ENCODE measurements around the gene ZDHHC18.
"Not testable (repeated sequence)": the region's sequence is repeated elsewhere in the genome, so short reads cannot be mapped to it uniquely, and the experiment has no call there.

ZDHHC18 gene

DNA sequence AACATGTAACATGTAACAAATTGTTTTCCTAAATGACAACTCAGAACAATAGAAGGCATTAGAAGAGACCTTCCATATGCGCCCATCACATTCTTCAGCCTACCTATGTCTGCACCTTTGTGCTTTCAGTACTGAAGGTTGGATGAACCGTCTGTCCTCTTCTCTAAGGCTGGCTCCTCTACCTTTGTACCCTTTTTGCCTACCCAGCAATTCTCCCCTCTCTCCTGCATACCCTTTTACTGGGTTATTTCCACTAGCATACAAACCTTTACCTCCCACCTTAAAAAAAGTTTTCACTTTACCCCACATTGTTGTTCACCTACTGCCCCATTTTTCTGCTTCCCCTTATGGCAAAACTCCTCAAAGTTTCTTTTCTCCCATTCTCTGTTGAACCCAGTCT, 33.6 kb upstream of the ZDHHC18 start:
- DNase-seq = no peak

GRCh38 chr1:26794391-26794790, 32.1 kb upstream of the ZDHHC18 start:
- no peak for DNase-seq

- no peak for DNase-seq
Observed at GRCh38 chr1:26797627-26798026, 28.9 kb upstream of the ZDHHC18 start.

GRCh38 chr1:26799479-26800142, 26.9 kb upstream of the ZDHHC18 start:
- DNase-seq = peak; percentile 40

- not testable (repeated sequence) for DNase-seq
Observed at GRCh38 chr1:26803932-26804331, 22.6 kb upstream of the ZDHHC18 start.

- DNase-seq = not testable (repeated sequence)
Observed at GRCh38 chr1:26810105-26810504, 16.4 kb upstream of the ZDHHC18 start.

- no peak for DNase-seq
Observed at GRCh38 chr1:26811057-26811456, 15.4 kb upstream of the ZDHHC18 start.

- no peak for DNase-seq
Observed at GRCh38 chr1:26811708-26812107, 14.8 kb upstream of the ZDHHC18 start.

GRCh38 chr1:26814377-26814776, 12.1 kb upstream of the ZDHHC18 start:
- DNase-seq = no peak

DNA sequence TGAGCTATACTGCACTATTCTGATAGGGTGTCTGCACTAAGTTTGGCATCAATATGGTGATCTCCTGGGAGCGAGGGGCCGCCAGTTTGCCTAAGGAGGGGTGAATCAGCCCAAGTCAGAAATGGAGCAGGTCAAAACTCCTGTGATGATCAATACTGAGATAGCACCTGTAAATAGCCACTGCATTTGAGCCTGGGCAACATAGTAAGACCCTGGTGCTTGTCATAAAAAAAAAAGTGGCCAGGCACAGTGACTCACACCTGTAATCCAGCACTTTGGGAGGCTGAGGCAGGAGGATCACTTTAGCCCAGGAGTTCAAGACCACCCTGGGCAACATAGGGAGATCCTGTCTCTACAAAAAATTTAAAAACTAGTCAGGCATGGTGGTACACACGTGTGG, 11.6 kb upstream of the ZDHHC18 start:
- DNase-seq = no peak

DNA sequence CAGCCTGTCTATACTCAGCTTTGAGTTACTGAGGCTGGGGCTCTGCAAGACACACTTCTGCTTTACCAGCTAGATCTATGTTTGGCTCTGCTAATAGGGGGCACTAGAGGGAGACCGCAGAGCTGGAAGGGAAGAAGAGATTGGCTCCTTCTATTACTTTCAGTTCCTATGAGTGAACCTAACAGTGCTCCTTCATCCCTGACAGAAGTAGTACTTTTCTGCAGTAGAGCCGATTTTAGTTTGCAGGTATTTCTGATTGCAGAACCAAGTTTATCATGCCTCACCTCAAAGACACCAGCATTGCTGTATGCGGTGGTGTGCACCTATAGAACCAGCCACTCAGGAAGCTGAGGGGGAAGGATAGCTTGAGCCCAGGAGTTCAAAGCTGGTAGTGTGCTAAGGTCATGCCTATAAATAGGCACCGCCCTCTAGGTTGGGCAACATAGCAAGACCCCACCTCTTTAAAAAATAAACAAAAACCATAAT, 5.7 kb upstream of the ZDHHC18 start:
- no peak for DNase-seq

DNA sequence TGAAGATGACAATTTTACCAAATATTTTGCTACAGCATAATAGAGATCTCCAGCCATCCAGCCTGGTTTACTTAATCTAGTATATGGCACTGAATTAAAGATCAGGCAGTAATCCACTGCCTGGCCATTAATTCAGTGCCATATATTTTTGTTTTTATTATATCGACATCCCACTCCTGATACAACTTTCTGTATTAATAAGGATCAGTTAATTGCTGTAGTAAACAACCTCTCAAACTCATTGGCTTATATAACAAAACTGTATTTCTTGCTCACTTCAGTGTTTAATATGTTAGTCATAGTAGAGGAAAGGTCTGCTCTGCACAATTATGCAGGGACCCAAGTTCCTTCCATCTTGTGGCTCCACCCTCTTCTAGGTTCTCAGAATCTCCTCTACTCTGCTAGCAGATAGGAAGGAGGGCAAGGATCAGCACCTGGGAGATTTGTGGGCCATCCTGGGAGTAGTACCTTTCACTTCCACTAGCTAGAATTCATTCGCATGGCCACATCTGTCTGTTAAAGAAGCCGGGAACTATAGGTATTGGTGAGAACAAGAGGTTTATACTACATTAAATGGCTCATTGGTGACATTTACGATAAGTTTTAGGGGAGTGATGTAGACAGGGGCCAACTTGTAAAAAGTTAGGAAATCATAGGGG, 3.6 kb upstream of the ZDHHC18 start:
- no peak for DNase-seq

DNA sequence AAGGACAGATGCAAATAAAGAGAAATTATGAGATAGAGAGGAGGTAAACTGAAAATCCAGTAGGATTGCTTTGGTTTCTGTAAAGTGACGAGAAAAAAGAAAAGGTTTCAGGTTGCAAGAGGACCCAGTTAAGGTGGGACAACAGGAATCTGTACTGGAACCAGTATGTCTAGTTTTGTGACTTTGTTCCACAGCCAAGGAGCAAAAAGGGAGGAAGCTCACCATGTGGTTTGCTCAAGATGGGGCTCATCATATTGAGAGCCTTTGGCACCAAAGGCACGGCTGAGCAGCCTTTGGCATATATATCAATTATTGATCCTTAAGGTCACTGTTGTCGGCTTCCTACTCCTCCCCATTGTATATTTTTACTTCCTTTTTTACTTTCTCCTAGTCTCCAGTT, 1.8 kb upstream of the ZDHHC18 start:
- DNase-seq = no peak

GRCh38 chr1:26827106-26827604, 667 bp downstream of the ZDHHC18 start:
- DNase-seq = no peak

DNA sequence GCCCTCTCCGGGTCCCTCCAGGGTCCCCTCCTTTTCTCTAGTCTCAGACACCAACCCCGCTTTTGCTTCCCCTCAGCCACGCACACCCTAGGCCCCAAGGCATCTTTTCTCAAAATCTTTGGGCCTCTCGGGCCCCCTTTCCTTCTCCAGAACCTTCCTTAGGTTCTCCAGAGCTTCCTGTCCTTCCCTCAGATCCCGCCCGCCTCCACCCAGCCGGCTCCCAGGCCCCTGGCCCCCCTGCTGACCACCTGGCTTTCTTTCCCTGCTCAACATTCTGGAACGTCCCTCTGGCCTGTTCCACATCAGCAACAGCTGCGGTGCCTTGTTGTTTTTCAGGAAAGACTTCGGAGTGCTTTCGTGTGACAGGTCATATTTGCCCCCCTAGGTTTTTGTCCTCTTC, 1.2 kb downstream of the ZDHHC18 start:
- no peak for DNase-seq

- DNase-seq = no peak
Observed at GRCh38 chr1:26828411-26828991, 2.0 kb downstream of the ZDHHC18 start.

DNA sequence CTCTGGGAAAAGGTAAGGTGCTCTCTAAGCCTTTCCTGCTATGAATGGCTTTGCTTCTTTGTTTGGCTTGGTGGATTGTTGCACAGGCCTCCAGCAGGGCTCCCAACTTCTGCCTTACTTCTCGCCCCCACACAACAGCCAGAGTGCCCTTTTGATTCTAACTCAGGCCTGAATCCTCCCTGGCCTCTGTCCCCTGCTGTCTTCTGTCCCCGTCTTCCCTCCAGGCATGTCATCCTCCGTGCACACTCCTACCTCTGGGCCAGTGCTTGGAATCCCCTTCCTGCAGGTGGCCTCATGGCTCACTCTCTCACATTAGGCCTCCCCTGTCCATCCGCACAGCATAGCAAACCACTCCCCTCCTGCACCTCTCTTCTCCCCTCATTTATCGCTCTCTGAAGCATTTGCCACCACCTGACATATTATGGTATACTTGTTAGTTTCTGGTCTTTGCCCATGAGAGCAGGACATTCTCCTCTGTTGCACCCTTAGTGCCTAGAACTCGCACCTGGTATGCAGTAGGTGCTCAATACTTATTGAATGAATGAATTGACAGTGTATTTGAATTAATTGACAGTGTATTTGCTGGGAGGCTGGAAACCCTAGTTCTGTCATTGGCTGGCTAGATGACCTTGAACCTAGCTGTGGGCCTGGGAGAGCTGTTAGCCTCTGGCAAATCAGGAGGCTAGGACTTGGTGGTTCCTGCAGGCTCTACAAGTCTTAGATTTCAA, 2.9 kb downstream of the ZDHHC18 start:
- no peak for DNase-seq

- no peak for DNase-seq
Observed at GRCh38 chr1:26831059-26831458, 4.6 kb downstream of the ZDHHC18 start.

DNA sequence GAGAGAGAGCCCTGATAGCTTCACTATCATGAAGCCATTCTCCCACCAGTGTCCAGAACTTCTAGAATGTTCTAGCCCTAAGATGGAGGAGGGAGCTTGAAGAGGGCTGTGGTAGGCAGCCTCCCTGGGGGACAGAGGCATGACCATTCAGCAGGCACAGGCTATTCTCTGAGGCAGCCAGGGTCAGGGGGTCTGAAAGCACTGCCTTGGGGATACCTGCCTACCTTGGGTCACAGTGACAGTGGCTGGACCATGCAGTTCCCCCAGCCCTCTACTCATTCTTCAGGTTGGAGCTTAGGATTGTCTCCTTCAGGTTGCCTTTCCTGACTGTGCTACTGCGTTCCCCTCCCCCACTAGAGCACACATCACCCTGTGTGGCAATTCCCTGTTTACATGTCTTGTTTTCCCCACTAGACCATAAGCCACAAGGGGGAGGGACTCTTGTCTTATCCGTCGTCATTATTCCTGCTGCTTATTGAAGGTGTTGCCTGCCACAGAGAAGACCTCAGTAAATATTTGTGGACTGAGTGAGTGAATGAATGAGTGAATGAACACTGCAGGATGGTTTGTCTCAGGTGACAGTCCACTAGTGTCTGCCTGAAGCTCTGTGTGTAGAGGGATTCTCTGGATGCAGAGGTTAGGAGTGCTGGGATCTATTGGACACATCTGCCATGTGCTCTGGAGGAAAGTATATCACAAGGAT, 5.2 kb downstream of the ZDHHC18 start:
- DNase-seq = no peak

DNA sequence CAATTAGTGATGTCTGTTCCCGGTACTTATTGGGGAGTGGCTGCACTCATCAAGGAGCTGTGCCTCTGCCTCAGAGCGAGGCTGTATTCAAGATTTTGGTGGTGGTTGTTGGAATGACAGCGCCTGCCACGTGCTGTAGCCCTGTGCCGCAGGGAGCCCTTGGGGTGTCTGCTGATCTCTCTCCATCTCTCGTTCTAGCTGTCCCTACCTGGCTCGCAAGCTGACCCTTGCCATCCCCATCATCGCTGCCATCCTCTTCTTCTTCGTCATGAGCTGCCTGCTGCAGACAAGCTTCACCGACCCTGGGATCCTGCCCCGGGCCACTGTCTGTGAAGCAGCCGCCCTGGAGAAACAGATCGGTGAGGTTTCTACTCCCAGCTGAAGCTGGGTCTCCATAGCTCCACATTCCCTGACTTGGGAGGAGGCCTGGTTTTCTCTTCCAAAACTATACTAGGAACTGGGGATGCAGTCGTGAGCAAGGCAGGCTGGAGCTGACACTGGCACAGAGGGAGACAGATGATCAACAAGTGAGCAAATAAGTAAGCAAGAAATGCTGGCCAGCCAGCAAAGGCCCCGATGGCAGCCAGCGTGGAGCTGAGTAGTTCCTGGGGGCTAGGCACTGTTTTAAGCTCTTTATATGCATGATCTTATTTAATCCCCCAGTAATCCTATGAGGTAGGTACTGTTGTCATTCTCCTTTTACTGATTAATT, 5.9 kb downstream of the ZDHHC18 start:
- DNase-seq = no peak

GRCh38 chr1:26833432-26834405, 7.2 kb downstream of the ZDHHC18 start:
- no peak for DNase-seq
